HEK293 (cell line): ENCODE measurements around the gene NLRP1.

Experiments
- EGR2 ChIP-seq: fragments of 450-650 bp; formaldehyde crosslinking; IDR thresholded peaks from 2 replicates; pipeline ENCODE4 v1.5.1; 2016; ENCODE audit warnings: low read depth, missing biosample characterization, missing genetic modification characterization
- KLF1 ChIP-seq: fragments of 450-650 bp; formaldehyde crosslinking; IDR thresholded peaks from 2 replicates; pipeline ENCODE4 v1.5.1; 2016; ENCODE audit warnings: missing biosample characterization, missing genetic modification characterization
- KLF16 ChIP-seq: fragments of 450-650 bp; formaldehyde crosslinking; IDR thresholded peaks from 2 replicates; pipeline ENCODE4 v1.5.1; 2017; ENCODE audit warnings: missing biosample characterization, missing genetic modification characterization
- OVOL3 ChIP-seq: fragments of 450-650 bp; formaldehyde crosslinking; IDR thresholded peaks from 2 replicates; pipeline ENCODE4 v1.5.1; 2016; ENCODE audit warnings: missing biosample characterization, missing genetic modification characterization
- SCRT2 ChIP-seq: fragments of 450-650 bp; formaldehyde crosslinking; IDR thresholded peaks from 2 replicates; pipeline ENCODE4 v1.5.1; 2016; ENCODE audit warnings: missing biosample characterization, missing genetic modification characterization
- SP2 ChIP-seq: fragments of 450-650 bp; formaldehyde crosslinking; IDR thresholded peaks from 2 replicates; pipeline ENCODE4 v1.5.1; 2016; ENCODE audit warnings: missing biosample characterization, missing genetic modification characterization
- SP3 ChIP-seq: fragments of 450-650 bp; formaldehyde crosslinking; IDR thresholded peaks from 2 replicates; pipeline ENCODE4 v1.5.1; 2016; ENCODE audit warnings: missing biosample characterization, missing genetic modification characterization
- YY1 ChIP-seq: fragments of 450-650 bp; formaldehyde crosslinking; IDR thresholded peaks from 2 replicates; pipeline ENCODE4 v1.5.1; 2018; ENCODE audit warnings: missing biosample characterization, missing genetic modification characterization
- YY2 ChIP-seq: fragments of 450-650 bp; formaldehyde crosslinking; IDR thresholded peaks from 2 replicates; pipeline ENCODE4 v1.5.1; 2016; ENCODE audit warnings: missing biosample characterization, missing genetic modification characterization
- ZBTB7A ChIP-seq: fragments of 450-650 bp; formaldehyde crosslinking; IDR thresholded peaks from 2 replicates; pipeline ENCODE4 v1.5.1; 2016; ENCODE audit warnings: low read depth, missing biosample characterization, missing genetic modification characterization
- ZEB2 ChIP-seq: fragments of 450-650 bp; formaldehyde crosslinking; IDR thresholded peaks from 2 replicates; pipeline ENCODE4 v1.5.1; 2016; ENCODE audit warnings: missing biosample characterization, missing genetic modification characterization
- ZFHX2 ChIP-seq: fragments of 450-650 bp; formaldehyde crosslinking; conservative IDR thresholded peaks from 2 replicates; pipeline ENCODE4 v1.5.1; 2016; ENCODE audit warnings: missing biosample characterization, missing genetic modification characterization
- ZFP41 ChIP-seq: fragments of 450-650 bp; formaldehyde crosslinking; IDR thresholded peaks from 2 replicates; pipeline ENCODE4 v1.5.1; 2016; ENCODE audit warnings: missing biosample characterization, missing genetic modification characterization, borderline replicate concordance
- ZNF121 ChIP-seq: fragments of 450-650 bp; formaldehyde crosslinking; IDR thresholded peaks from 2 replicates; pipeline ENCODE4 v1.5.1; 2016; ENCODE audit warnings: missing biosample characterization, missing genetic modification characterization
- ZNF223 ChIP-seq: fragments of 450-650 bp; formaldehyde crosslinking; IDR thresholded peaks from 2 replicates; pipeline ENCODE4 v1.5.1; 2016; ENCODE audit warnings: missing biosample characterization, missing genetic modification characterization
- ZNF23 ChIP-seq: fragments of 450-650 bp; formaldehyde crosslinking; IDR thresholded peaks from 2 replicates; pipeline ENCODE4 v1.5.1; 2016; ENCODE audit warnings: missing biosample characterization, missing genetic modification characterization, borderline replicate concordance
- ZNF350 ChIP-seq: fragments of 450-650 bp; formaldehyde crosslinking; IDR thresholded peaks from 2 replicates; pipeline ENCODE4 v1.5.0; 2017; ENCODE audit warnings: missing biosample characterization, mild to moderate bottlenecking, missing genetic modification characterization
- ZNF571 ChIP-seq: fragments of 450-650 bp; formaldehyde crosslinking; IDR thresholded peaks from 2 replicates; pipeline ENCODE4 v1.5.0; 2017; ENCODE audit warnings: missing biosample characterization, missing genetic modification characterization
- TF ChIP-seq, protein P1 (sequence below): fragments of 450-650 bp; formaldehyde crosslinking; conservative IDR thresholded peaks from 2 replicates; pipeline ENCODE4 v1.5.1; 2016; ENCODE audit warnings: low read depth, missing biosample characterization, missing genetic modification characterization
- TF ChIP-seq, protein P2 (sequence below): fragments of 450-650 bp; formaldehyde crosslinking; IDR thresholded peaks from 2 replicates; pipeline ENCODE4 v1.5.1; 2016; ENCODE audit warnings: missing biosample characterization, missing genetic modification characterization
- TF ChIP-seq, protein P3 (sequence below): fragments of 450-650 bp; formaldehyde crosslinking; IDR thresholded peaks from 2 replicates; pipeline ENCODE4 v1.5.1; 2016; ENCODE audit warnings: missing biosample characterization, missing genetic modification characterization
- TF ChIP-seq, protein P4 (sequence below): fragments of 450-650 bp; formaldehyde crosslinking; IDR thresholded peaks from 2 replicates; pipeline ENCODE4 v1.5.1; 2016; ENCODE audit warnings: missing biosample characterization, missing genetic modification characterization, low read depth
- TF ChIP-seq, protein P5 (sequence below): fragments of 450-650 bp; formaldehyde crosslinking; IDR thresholded peaks from 2 replicates; pipeline ENCODE4 v1.5.1; 2017; ENCODE audit warnings: missing biosample characterization, missing genetic modification characterization
- TF ChIP-seq, protein P6 (sequence below): fragments of 450-650 bp; formaldehyde crosslinking; IDR thresholded peaks from 2 replicates; pipeline ENCODE4 v1.5.1; 2016; ENCODE audit warnings: missing biosample characterization, missing genetic modification characterization

NLRP1 gene

DNA sequence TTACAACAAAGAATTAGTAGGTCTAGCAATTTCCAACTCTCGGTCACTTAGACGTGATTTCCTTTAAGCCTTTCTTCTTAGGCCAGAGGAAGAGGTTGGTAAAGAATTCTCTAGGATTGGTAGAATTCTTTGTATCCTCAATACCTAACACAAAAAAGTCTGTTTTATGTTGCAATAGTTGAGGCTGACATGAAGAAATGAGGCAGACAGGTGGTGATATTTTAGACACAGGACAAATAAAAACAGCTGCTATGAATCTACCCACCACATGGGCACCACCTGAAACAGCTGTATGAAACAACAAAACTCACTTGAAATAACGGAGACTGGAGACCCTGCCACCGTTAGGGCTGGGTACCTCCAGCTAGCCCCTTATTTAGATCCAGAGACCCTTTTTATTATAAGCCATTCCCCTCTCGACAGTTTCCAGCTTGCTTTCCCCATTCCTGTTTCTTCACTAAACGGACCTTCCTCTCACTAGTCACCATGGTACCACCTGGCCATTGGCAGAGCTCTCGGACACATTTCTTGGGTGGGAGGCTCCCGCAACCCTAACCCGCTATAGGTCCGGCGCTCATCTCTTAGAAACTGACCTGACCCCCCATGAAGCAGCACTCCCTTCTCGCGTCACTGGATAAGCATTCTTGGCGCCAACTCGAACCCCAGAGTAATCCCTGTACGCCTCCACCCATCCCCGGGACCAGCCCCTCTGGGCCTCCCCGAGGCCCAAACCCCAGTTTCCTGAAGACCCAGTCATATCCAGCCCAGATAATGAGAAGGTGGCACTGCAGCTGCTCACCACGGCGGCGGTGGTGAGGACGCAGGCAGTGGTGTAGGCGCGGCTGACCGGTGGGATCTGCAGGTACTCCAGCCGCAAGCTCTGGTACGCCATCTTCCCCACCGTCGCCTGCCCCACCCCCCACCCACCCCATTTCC is 98.8 kb downstream of the NLRP1 start, which contains the start of gene DERL2 (continued):
- TF ChIP-seq, protein P1, sequence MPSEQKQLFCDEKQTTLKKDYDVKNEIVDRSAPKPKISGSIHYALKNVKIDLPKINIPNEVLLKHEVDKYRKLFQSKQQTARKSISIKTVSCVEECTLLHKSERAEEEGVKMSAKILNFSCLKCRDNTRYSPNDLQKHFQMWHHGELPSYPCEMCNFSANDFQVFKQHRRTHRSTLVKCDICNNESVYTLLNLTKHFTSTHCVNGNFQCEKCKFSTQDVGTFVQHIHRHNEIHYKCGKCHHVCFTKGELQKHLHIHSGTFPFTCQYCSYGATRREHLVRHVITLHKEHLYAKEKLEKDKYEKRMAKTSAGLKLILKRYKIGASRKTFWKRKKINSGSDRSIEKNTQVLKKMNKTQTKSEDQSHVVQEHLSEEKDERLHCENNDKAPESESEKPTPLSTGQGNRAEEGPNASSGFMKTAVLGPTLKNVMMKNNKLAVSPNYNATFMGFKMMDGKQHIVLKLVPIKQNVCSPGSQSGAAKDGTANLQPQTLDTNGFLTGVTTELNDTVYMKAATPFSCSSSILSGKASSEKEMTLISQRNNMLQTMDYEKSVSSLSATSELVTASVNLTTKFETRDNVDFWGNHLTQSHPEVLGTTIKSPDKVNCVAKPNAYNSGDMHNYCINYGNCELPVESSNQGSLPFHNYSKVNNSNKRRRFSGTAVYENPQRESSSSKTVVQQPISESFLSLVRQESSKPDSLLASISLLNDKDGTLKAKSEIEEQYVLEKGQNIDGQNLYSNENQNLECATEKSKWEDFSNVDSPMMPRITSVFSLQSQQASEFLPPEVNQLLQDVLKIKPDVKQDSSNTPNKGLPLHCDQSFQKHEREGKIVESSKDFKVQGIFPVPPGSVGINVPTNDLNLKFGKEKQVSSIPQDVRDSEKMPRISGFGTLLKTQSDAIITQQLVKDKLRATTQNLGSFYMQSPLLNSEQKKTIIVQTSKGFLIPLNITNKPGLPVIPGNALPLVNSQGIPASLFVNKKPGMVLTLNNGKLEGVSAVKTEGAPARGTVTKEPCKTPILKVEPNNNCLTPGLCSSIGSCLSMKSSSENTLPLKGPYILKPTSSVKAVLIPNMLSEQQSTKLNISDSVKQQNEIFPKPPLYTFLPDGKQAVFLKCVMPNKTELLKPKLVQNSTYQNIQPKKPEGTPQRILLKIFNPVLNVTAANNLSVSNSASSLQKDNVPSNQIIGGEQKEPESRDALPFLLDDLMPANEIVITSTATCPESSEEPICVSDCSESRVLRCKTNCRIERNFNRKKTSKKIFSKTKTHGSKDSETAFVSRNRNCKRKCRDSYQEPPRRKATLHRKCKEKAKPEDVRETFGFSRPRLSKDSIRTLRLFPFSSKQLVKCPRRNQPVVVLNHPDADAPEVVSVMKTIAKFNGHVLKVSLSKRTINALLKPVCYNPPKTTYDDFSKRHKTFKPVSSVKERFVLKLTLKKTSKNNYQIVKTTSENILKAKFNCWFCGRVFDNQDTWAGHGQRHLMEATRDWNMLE = no peak
- TF ChIP-seq ZBTB7A (tag by site-specific recombination) (no peak), OVOL3 (tag by site-specific recombination) (no peak), YY1 (tag by site-specific recombination) (peak; percentile 80), SP2 (tag by site-specific recombination) (no peak), KLF1 (tag by site-specific recombination) (peak; percentile 79), ZNF23 (tag by site-specific recombination) (no peak), YY2 (peak; percentile 64), ZEB2 (tag by site-specific recombination) (0 out of 2 replicates have a peak, but pooled peaks have one; percentile 13), KLF16 (tag by site-specific recombination) (0 out of 2 replicates have a peak, but pooled peaks have one; percentile 42), ZNF571 (tag by site-specific recombination) (no peak), SP3 (tag by site-specific recombination) (no peak; the same call in 1 of the 2 replicates), ZNF121 (tag by site-specific recombination) (no peak), ZFP41 (no peak), ZNF223 (tag by site-specific recombination) (no peak), ZFHX2 (tag by site-specific recombination) (peak; percentile 69), SCRT2 (tag by site-specific recombination) (no peak), EGR2 (tag by site-specific recombination) (peak; percentile 46; the same call in 1 of the 2 replicates), ZNF350 (no peak)
- TF ChIP-seq, protein P2, sequence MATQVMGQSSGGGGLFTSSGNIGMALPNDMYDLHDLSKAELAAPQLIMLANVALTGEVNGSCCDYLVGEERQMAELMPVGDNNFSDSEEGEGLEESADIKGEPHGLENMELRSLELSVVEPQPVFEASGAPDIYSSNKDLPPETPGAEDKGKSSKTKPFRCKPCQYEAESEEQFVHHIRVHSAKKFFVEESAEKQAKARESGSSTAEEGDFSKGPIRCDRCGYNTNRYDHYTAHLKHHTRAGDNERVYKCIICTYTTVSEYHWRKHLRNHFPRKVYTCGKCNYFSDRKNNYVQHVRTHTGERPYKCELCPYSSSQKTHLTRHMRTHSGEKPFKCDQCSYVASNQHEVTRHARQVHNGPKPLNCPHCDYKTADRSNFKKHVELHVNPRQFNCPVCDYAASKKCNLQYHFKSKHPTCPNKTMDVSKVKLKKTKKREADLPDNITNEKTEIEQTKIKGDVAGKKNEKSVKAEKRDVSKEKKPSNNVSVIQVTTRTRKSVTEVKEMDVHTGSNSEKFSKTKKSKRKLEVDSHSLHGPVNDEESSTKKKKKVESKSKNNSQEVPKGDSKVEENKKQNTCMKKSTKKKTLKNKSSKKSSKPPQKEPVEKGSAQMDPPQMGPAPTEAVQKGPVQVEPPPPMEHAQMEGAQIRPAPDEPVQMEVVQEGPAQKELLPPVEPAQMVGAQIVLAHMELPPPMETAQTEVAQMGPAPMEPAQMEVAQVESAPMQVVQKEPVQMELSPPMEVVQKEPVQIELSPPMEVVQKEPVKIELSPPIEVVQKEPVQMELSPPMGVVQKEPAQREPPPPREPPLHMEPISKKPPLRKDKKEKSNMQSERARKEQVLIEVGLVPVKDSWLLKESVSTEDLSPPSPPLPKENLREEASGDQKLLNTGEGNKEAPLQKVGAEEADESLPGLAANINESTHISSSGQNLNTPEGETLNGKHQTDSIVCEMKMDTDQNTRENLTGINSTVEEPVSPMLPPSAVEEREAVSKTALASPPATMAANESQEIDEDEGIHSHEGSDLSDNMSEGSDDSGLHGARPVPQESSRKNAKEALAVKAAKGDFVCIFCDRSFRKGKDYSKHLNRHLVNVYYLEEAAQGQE (tag by site-specific recombination) = no peak
- TF ChIP-seq, protein P3, sequence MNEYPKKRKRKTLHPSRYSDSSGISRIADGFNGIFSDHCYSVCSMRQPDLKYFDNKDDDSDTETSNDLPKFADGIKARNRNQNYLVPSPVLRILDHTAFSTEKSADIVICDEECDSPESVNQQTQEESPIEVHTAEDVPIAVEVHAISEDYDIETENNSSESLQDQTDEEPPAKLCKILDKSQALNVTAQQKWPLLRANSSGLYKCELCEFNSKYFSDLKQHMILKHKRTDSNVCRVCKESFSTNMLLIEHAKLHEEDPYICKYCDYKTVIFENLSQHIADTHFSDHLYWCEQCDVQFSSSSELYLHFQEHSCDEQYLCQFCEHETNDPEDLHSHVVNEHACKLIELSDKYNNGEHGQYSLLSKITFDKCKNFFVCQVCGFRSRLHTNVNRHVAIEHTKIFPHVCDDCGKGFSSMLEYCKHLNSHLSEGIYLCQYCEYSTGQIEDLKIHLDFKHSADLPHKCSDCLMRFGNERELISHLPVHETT (tag by site-specific recombination) = no peak
- TF ChIP-seq, protein P4, sequence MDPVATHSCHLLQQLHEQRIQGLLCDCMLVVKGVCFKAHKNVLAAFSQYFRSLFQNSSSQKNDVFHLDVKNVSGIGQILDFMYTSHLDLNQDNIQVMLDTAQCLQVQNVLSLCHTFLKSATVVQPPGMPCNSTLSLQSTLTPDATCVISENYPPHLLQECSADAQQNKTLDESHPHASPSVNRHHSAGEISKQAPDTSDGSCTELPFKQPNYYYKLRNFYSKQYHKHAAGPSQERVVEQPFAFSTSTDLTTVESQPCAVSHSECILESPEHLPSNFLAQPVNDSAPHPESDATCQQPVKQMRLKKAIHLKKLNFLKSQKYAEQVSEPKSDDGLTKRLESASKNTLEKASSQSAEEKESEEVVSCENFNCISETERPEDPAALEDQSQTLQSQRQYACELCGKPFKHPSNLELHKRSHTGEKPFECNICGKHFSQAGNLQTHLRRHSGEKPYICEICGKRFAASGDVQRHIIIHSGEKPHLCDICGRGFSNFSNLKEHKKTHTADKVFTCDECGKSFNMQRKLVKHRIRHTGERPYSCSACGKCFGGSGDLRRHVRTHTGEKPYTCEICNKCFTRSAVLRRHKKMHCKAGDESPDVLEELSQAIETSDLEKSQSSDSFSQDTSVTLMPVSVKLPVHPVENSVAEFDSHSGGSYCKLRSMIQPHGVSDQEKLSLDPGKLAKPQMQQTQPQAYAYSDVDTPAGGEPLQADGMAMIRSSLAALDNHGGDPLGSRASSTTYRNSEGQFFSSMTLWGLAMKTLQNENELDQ = no peak
- TF ChIP-seq, protein P5, sequence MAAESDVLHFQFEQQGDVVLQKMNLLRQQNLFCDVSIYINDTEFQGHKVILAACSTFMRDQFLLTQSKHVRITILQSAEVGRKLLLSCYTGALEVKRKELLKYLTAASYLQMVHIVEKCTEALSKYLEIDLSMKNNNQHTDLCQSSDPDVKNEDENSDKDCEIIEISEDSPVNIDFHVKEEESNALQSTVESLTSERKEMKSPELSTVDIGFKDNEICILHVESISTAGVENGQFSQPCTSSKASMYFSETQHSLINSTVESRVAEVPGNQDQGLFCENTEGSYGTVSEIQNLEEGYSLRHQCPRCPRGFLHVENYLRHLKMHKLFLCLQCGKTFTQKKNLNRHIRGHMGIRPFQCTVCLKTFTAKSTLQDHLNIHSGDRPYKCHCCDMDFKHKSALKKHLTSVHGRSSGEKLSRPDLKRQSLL (tag by site-specific recombination) = no peak
- TF ChIP-seq, protein P6, sequence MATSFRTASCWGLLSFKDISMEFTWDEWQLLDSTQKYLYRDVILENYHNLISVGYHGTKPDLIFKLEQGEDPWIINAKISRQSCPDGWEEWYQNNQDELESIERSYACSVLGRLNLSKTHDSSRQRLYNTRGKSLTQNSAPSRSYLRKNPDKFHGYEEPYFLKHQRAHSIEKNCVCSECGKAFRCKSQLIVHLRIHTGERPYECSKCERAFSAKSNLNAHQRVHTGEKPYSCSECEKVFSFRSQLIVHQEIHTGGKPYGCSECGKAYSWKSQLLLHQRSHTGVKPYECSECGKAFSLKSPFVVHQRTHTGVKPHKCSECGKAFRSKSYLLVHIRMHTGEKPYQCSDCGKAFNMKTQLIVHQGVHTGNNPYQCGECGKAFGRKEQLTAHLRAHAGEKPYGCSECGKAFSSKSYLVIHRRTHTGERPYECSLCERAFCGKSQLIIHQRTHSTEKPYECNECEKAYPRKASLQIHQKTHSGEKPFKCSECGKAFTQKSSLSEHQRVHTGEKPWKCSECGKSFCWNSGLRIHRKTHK = no peak
